Adrenal gland (tissue), 12 donors: ENCODE results near the gene ADCK1. TPM values are rescaled to one million over a fixed set of nuclear protein-coding genes. Genes with fewer than 3 reads are reported as not detected.

Experiments
- DNase-seq, 7 donors: peaks; one replicate each; pipeline ENCODE4 v3.0.0-alpha.2; 2019 to 2020
- H3K27ac ChIP-seq, 5 donors: fragments of 200-600 bp; sonication (generic) in 4 of 5; 1 replicate in 3 of 5; 2 replicates in 2 of 5; pipeline versions ENCODE4 v1.5.1 to v1.8.0; 2016 to 2020; ENCODE audit warnings: mild to moderate bottlenecking in 1 of 5
- H3K27me3 ChIP-seq: fragments of 200-600 bp; 2 replicates; pipeline ENCODE4 v1.8.0; 2021
- H3K36me3 ChIP-seq, 2 donors: fragments of 200-600 bp; replicated peaks in 1 of 2; 1 replicate in 1 of 2; 2 replicates in 1 of 2; pipeline versions ENCODE4 v1.5.1 to v1.8.0; 2018 to 2022
- H3K4me1 ChIP-seq, 2 donors: fragments of 200-600 bp; replicated peaks in 1 of 2; 1 replicate in 1 of 2; 2 replicates in 1 of 2; pipeline versions ENCODE4 v1.5.1 to v1.8.0; 2018 to 2021
- H3K4me3 ChIP-seq, 4 donors: fragments of 200-600 bp; sonication (generic) in 3 of 4; one replicate each; pipeline ENCODE4 v1.5.1; 2016 to 2018
- H3K9me3 ChIP-seq, 3 donors: fragments of 200-600 bp; sonication (generic) in 1 of 3; replicated peaks in 1 of 3; 1 replicate in 2 of 3; 2 replicates in 1 of 3; pipeline versions ENCODE4 v1.5.1 to v1.8.0; 2016 to 2021
- POLR2A ChIP-seq, 2 donors: fragments of 450-650 bp; IDR thresholded peaks; one replicate each; pipeline ENCODE4 v1.6.1; 2017; ENCODE audit warnings: antibody characterized with exemption in 2 of 2, mild to moderate bottlenecking in 2 of 2, moderate library complexity in 1 of 2
- WGBS, 4 donors: extraction: QIAGEN DNeasy Blood & Tissue Kit in 2 of 4; methylation state at CpG; one replicate each; pipeline versions ENCODE4 v1.1.5 to v1.1.7; 2013 to 2017; 5-methylcytosine and 5-hydroxymethylcytosine counted together
- intact Hi-C, 2 donors: fragments of 100-400 bp; cut with DNase I; formaldehyde crosslinking; loops; one replicate each; pipeline versions ENCODE4 v1.14.1 to v1.15.0; 2022 to 2023
- polyA plus RNA-seq, 3 donors: library from polyadenylated mRNA; stranded (reverse); fragments of 200-250 nt in 2 of 3; fragments of 350-450 nt in 1 of 3; fragmentation: Illumina TruSeq in 1 of 3; extraction: RNeasy Lipid Tissue Mini Kit (QIAGEN cat#74804) in 1 of 3; gene quantifications; one replicate each; pipeline ENCODE4 v1.2.3, GENCODE V29; 2013 to 2014
- total RNA-seq, 9 donors: library from RNA; depleted of rRNA in 4 of 9; stranded (reverse); fragments of >200 nt in 4 of 9; fragments of 120-200 nt in 1 of 9; fragmentation: NEBNext Ultra II Directional in 1 of 9; extraction: Animal tissue kit (Norgen Biotek cat#: 25700) in 1 of 9; gene quantifications; one replicate each; pipeline versions ENCODE4 v1.1.0 to v1.2.4, GENCODE V29; 2013 to 2023
- TF ChIP-seq, protein P1 (sequence below), 6 experiments: fragments of 450-650 bp in 4 of 6; fragments of 200-600 bp in 2 of 6; sonication (generic) in 1 of 6; IDR thresholded peaks; 1 replicate in 5 of 6; 2 replicates in 1 of 6; pipeline versions ENCODE4 v1.5.1 to v1.8.0; 2016 to 2021; ENCODE audit warnings: antibody characterized with exemption in 6 of 6, mild to moderate bottlenecking in 2 of 6, moderate library complexity in 1 of 6
- donor health status: healthy with polysubstance abuse.
- donor health status: Bipolar disorder and iron deficiency.
- donor health status: DM: yes; HTN: yes; CAD: no.
- donor health status: DM: no; HTN: no; CAD: no.
- donor health status: DM: no; HTN: no; CAD: no.
- donor health status: DM: yes; HTN: yes; CAD: no.

The ADCK1 gene
- total and polyA plus RNA-seq, 12 donors: 5.2 to 18.1 (median 9.9) TPM

DNA sequence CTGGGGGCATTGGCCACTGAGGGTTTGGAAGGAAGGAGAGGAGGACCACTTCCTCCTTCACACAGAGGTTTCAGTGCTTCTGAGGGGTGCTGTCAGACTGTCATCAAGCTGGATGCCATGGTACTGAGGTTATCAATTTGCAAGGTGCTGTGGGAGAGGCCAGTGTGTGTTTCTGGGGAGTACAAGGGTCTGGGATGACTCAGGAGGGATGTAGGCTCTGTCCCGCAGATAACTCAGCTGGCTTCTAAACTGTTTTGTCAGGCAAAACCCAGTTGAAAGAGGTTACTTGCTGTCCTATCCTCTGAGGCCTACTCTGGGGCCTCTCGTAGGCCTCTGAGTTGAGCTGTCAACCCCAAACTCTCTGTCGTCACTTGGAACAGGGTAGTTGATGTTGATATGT, 22.8 kb downstream of the ADCK1 start:
- no peak for TF ChIP-seq POLR2A (IDR thresholded peaks at IDR 0.05)
- TF ChIP-seq, protein P1, sequence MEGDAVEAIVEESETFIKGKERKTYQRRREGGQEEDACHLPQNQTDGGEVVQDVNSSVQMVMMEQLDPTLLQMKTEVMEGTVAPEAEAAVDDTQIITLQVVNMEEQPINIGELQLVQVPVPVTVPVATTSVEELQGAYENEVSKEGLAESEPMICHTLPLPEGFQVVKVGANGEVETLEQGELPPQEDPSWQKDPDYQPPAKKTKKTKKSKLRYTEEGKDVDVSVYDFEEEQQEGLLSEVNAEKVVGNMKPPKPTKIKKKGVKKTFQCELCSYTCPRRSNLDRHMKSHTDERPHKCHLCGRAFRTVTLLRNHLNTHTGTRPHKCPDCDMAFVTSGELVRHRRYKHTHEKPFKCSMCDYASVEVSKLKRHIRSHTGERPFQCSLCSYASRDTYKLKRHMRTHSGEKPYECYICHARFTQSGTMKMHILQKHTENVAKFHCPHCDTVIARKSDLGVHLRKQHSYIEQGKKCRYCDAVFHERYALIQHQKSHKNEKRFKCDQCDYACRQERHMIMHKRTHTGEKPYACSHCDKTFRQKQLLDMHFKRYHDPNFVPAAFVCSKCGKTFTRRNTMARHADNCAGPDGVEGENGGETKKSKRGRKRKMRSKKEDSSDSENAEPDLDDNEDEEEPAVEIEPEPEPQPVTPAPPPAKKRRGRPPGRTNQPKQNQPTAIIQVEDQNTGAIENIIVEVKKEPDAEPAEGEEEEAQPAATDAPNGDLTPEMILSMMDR (IDR thresholded peaks at IDR 0.05): no peak
- Histone ChIP-seq H3K27me3 (no peaks in the 10 kb centered on the region), H3K36me3 (peaks cover 0 to 11% of the 10 kb centered on the region in 2 donors), H3K9me3 (no peaks in the 10 kb centered on the region), H3K27ac (no peak overlapping the region), H3K4me3 (no peak overlapping the region), H3K4me1 (no peaks in the 10 kb centered on the region)
- WGBS, 4 donors: 70 to 96% (median 94%) methylated on average over 3 of the region's 3 CpGs
- intact Hi-C loops: no loop called here
- no peak for DNase-seq

DNA sequence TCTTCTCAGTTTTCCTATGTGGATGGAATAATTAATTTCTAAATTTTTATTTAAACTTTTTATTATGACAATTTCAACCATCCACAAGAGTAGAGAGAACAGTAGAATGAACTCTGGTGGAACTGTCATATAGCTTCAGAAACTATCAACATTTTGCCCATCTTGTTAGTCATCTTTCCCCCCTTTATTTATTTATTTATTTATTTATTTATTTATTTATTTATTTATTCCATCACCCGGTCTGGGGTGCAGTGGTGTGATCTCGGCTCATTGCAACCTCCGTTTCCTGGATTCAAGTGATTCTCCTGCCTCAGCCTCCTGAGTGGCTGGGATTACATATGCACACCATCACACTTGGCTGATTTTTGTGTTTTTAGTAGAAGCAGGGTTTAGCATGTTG, 23.5 kb downstream of the ADCK1 start:
- Histone ChIP-seq H3K9me3 (no peaks in the 10 kb centered on the region), H3K36me3 (peaks cover 0 to 11% of the 10 kb centered on the region in 2 donors), H3K27ac (no peak overlapping the region), H3K4me3 (no peak overlapping the region), H3K4me1 (no peaks in the 10 kb centered on the region), H3K27me3 (no peaks in the 10 kb centered on the region)
- DNase-seq: no peak
- 76 to 100% (median 97%) methylated on average over 3 of the region's 3 CpGs for WGBS, 4 donors
- TF ChIP-seq, protein P1 (IDR thresholded peaks at IDR 0.05): no peak
- TF ChIP-seq POLR2A (IDR thresholded peaks at IDR 0.05): no peak
- intact Hi-C loops: no loop called here

DNA sequence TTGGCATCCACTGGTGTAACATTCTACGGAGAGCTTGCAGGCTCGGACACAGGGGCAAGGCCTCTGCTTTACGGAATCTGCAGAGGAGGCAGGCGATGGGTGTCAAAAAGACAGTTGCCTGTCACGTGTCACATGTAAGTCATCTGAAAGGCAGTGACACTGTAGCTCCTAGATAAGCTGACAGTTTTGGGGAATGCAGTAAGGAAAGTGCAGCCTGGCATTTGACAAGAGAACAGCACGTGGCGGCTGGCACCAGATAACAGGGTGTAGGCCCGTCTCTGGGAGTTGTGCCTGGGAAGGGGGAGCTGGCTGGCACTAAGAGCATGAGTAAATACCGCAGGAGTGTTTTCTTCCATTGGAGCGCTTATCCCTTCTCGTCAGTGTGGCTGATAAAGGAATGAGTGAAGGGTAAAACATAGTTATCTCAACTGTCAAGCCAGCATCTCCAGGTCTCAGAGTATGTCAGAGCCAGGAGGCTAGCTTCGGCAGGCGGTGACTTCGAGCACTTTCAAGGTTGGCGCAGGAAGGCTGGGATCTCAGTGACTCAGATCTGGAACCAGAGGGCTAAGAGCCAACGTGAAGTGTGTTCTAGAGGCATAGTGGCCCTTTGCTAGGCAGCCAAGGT, 26.1 kb downstream of the ADCK1 start:
- TF ChIP-seq, protein P1 (IDR thresholded peaks at IDR 0.05): no peak
- TF ChIP-seq POLR2A (IDR thresholded peaks at IDR 0.05): no peak
- DNase-seq: peak; percentile 32 to 71 (median 63)
- H3K4me3 ChIP-seq: no peak overlapping the region
- no peaks in the 10 kb centered on the region for H3K27me3 ChIP-seq
- H3K4me1 ChIP-seq: no peaks in the 10 kb centered on the region
- H3K36me3 ChIP-seq: no peaks in the 10 kb centered on the region
- no peaks in the 10 kb centered on the region for H3K9me3 ChIP-seq
- WGBS, 4 donors: 69 to 85% (median 71%) methylated on average over 15 to 16 of the region's 16 CpGs
- intact Hi-C loops: no loop called here
- H3K27ac ChIP-seq: no peak overlapping the region

DNA sequence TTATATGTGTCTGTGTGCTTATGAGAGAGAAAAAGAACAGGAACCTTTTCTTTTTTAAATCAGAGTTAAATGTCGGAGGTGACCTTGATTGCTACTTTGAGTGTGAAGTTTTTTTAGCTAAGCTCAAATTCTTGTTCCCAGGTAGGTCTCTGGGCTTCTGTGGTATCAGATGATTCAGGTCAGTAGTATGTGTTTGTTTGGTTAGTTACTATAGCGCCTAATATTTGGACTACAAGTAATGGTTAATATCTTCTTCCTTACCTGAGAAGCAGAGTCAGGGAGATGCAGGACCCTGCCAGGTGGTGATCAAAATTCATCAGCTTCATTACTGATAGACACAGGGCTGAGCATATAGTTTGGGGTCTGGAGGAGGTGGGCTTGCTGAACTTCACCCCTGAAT, 30.8 kb downstream of the ADCK1 start:
- TF ChIP-seq POLR2A (IDR thresholded peaks at IDR 0.05): no peak
- TF ChIP-seq, protein P1 (IDR thresholded peaks at IDR 0.05): no peak
- 85 to 92% (median 89%) methylated on average over 2 of the region's 2 CpGs for WGBS, 4 donors
- no peak for DNase-seq

More for the DNA sequence above, 30.8 kb downstream of the ADCK1 start:
- Histone ChIP-seq H3K4me3 (no peak overlapping the region), H3K27me3 (no peaks in the 10 kb centered on the region), H3K9me3 (no peaks in the 10 kb centered on the region), H3K36me3 (no peaks in the 10 kb centered on the region), H3K4me1 (no peaks in the 10 kb centered on the region), H3K27ac (no peak overlapping the region)
- intact Hi-C loops: no loop called here
